PC-9 (cell line): ENCODE data around the gene RNASE8. TPM values are rescaled to one million over a fixed set of nuclear protein-coding genes. Genes with fewer than 3 reads are reported as not detected.

Experiments used
- BruUV-seq: library from RNA; stranded (reverse); fragments of 400-500 nt; replicated peaks from 2 replicates; lab custom pipeline; 2021; lab: Mats Ljungman, UMichigan
- CTCF ChIA-PET: fragments of 300-600 bp; sonication (Branson Sonifier 250); formaldehyde crosslinking; loops from one replicate; lab custom pipeline; 2022; ENCODE audit warnings: antibody characterized with exemption; lab: Charles Lee
- POLR2A ChIA-PET: fragments of 300-600 bp; sonication (Branson Sonifier 250); formaldehyde crosslinking; loops from one replicate; lab custom pipeline; 2022; ENCODE audit warnings: antibody characterized with exemption; ENCODE audit not compliant: unreplicated experiment; lab: Charles Lee
- DNase-seq, 2 experiments: peaks; one replicate each; pipeline versions ENCODE4 v3.0.0 to v3.0.0-alpha.2; 2015 to 2022; ENCODE audit warnings: mixed read lengths in 1 of 2
- H2AFZ ChIP-seq: fragments of 200-600 bp; sonication (generic); 2 replicates; pipeline ENCODE4 v1.8.1; 2017; ENCODE audit warnings: antibody characterized with exemption
- H3F3A ChIP-seq: fragments of 200-600 bp; sonication (generic); 2 replicates; pipeline ENCODE4 v1.8.1; 2017; ENCODE audit warnings: antibody characterized with exemption, mild to moderate bottlenecking, low read depth; ENCODE audit not compliant: insufficient read depth
- H3K27ac ChIP-seq: fragments of 200-600 bp; sonication (generic); 2 replicates; pipeline ENCODE4 v1.6.1; 2016; ENCODE audit warnings: mixed run types
- H3K27me3 ChIP-seq: fragments of 200-600 bp; sonication (generic); 2 replicates; pipeline ENCODE4 v1.6.1; 2016; ENCODE audit warnings: low read depth, mixed run types; ENCODE audit not compliant: insufficient read depth
- H3K36me3 ChIP-seq: fragments of 200-600 bp; sonication (generic); 2 replicates; pipeline ENCODE4 v1.6.1; 2016; ENCODE audit warnings: low read depth, mixed run types
- H3K4me1 ChIP-seq: fragments of 200-600 bp; sonication (generic); replicated peaks from 2 replicates; pipeline ENCODE4 v1.6.1; 2016; ENCODE audit warnings: mixed run types; ENCODE audit not compliant: insufficient read depth
- H3K4me2 ChIP-seq: fragments of 200-600 bp; sonication (generic); 2 replicates; pipeline ENCODE4 v1.6.1; 2017; ENCODE audit warnings: mixed run types
- H3K4me3 ChIP-seq: fragments of 200-600 bp; sonication (generic); 2 replicates; pipeline ENCODE4 v1.6.1; 2016; ENCODE audit warnings: mixed run types
- H3K79me2 ChIP-seq: fragments of 200-600 bp; sonication (generic); 2 replicates; pipeline ENCODE4 v1.6.1; 2017; ENCODE audit warnings: low read depth, mixed run types
- H3K9me2 ChIP-seq: fragments of 200-600 bp; sonication (generic); 2 replicates; pipeline ENCODE4 v1.8.1; 2017; ENCODE audit warnings: mild to moderate bottlenecking; ENCODE audit not compliant: insufficient read depth
- H3K9me3 ChIP-seq: fragments of 200-600 bp; sonication (generic); 2 replicates; pipeline ENCODE4 v1.8.1; 2016; ENCODE audit warnings: low read depth; ENCODE audit not compliant: insufficient read depth
- H4K20me1 ChIP-seq: fragments of 200-600 bp; sonication (generic); 2 replicates; pipeline ENCODE4 v1.8.1; 2017; ENCODE audit not compliant: insufficient read depth
- CTCF ChIP-seq: fragments of 200-600 bp; sonication (generic); conservative IDR thresholded peaks from 2 replicates; pipeline ENCODE4 v1.6.1; 2017; ENCODE audit warnings: mixed run types, antibody characterized with exemption, mild to moderate bottlenecking, moderate library complexity
- EZH2 ChIP-seq: fragments of 200-600 bp; sonication (generic); IDR thresholded peaks from 2 replicates; pipeline ENCODE4 v1.8.0; 2017; ENCODE audit warnings: antibody characterized with exemption, low read depth
- intact Hi-C: fragments of 100-400 bp; cut with micrococcal nuclease; formaldehyde crosslinking; loops from one replicate; pipeline ENCODE4 v1.10.0; 2022; ENCODE audit not compliant: unreplicated experiment
- total RNA-seq: library from RNA; stranded (reverse); gene quantifications from 2 replicates; pipeline ENCODE4 v1.2.3, GENCODE V29; 2021

The RNASE8 gene
- total RNA-seq, 1 experiment from 2014 or later: not detected

GRCh38 chr14:21091821-21092272 lies 34.2 kb downstream of the RNASE8 start:
- Histone ChIP-seq H3K4me2 (no peak overlapping the region), H3K27ac (no peak overlapping the region), H4K20me1 (no peaks in the 10 kb centered on the region), H3F3A (peaks cover 7% of the 10 kb centered on the region; the same call in 1 of the 2 replicates), H2AFZ (no peak overlapping the region), H3K4me3 (no peak overlapping the region), H3K9me3 (no peaks in the 10 kb centered on the region), H3K36me3 (no peaks in the 10 kb centered on the region), H3K27me3 (no peaks in the 10 kb centered on the region), H3K79me2 (no peaks in the 10 kb centered on the region), H3K4me1 (no peaks in the 10 kb centered on the region), H3K9me2 (no peaks in the 10 kb centered on the region)
- intact Hi-C loops: no loop called here
- ChIA-PET POLR2A (no interaction called here), CTCF (no interaction called here)
- TF ChIP-seq EZH2 (no peak), CTCF (no peak)
- no TSS peak for BruUV-seq
- DNase-seq: no peak

GRCh38 chr14:21092273-21093011 lies 34.8 kb downstream of the RNASE8 start:
- BruUV-seq: no TSS peak
- Histone ChIP-seq H4K20me1 (no peaks in the 10 kb centered on the region), H3F3A (peaks cover 13% of the 10 kb centered on the region; the same call in 1 of the 2 replicates), H3K4me3 (no peak overlapping the region), H2AFZ (no peak overlapping the region), H3K4me1 (no peaks in the 10 kb centered on the region), H3K79me2 (no peaks in the 10 kb centered on the region), H3K9me2 (no peaks in the 10 kb centered on the region), H3K4me2 (no peak overlapping the region), H3K27ac (no peak overlapping the region), H3K27me3 (no peaks in the 10 kb centered on the region), H3K9me3 (no peaks in the 10 kb centered on the region), H3K36me3 (no peaks in the 10 kb centered on the region)
- ChIA-PET CTCF (no interaction called here), POLR2A (no interaction called here)
- peak in 1 of 2 experiments; percentile 55 for DNase-seq
- intact Hi-C loops: no loop called here
- TF ChIP-seq EZH2 (no peak), CTCF (peak; percentile 94)

GRCh38 chr14:21093018-21093417 lies 35.4 kb downstream of the RNASE8 start:
- H3K36me3 ChIP-seq: no peaks in the 10 kb centered on the region
- H3K4me3 ChIP-seq: no peak overlapping the region
- no peak overlapping the region for H2AFZ ChIP-seq
- no peak for TF ChIP-seq CTCF
- TF ChIP-seq EZH2: no peak
- no peaks in the 10 kb centered on the region for H3K79me2 ChIP-seq
- DNase-seq: no peak
- H3K4me2 ChIP-seq: no peak overlapping the region
- POLR2A ChIA-PET: no interaction called here
- CTCF ChIA-PET: no interaction called here
- no peaks in the 10 kb centered on the region for H3K9me3 ChIP-seq
- no TSS peak for BruUV-seq
- H3K27me3 ChIP-seq: no peaks in the 10 kb centered on the region
- peaks cover 14% of the 10 kb centered on the region; the same call in 1 of the 2 replicates for H3F3A ChIP-seq
- H4K20me1 ChIP-seq: no peaks in the 10 kb centered on the region
- no peaks in the 10 kb centered on the region for H3K9me2 ChIP-seq
- intact Hi-C loops: no loop called here
- no peaks in the 10 kb centered on the region for H3K4me1 ChIP-seq
- no peak overlapping the region for H3K27ac ChIP-seq
